Stimulated activated effector memory CD8-positive, alpha-beta T cell treated with anti-CD3 and anti-CD28 coated beads, Interleukin-12 subunit alpha, Interleukin-12 subunit beta, amount 100 ng/mL, for 72 hours (primary cell): ENCODE results near the gene KDM7A.
A peak's percentile ranks its signal among the peaks of the same experiment; 100 is the strongest.
"Not testable (repeated sequence)": the region's sequence is repeated elsewhere in the genome, so short reads cannot be mapped to it uniquely, and the experiment has no call there.

ENCODE experiments used
- ATAC-seq: fragments of 150-1000 bp; cut with Tn5 transposase; 2 replicates; pipeline ENCODE4 v1.10.0; 2021
- DNase-seq, 2 donors: peaks; one replicate each; pipeline ENCODE4 v3.0.0; 2021 to 2022; ENCODE audit warnings: low spot score in 2 of 2
- H3K27ac Mint-ChIP-seq: one replicate; pipeline ENCODE4 v1.8.0; 2022; ENCODE audit warnings: mild to moderate bottlenecking, mixed read lengths
- H3K36me3 Mint-ChIP-seq: one replicate; pipeline ENCODE4 v1.8.0; 2022; ENCODE audit warnings: mild to moderate bottlenecking, mixed read lengths
- H3K4me1 Mint-ChIP-seq: one replicate; pipeline ENCODE4 v1.8.0; 2022; ENCODE audit warnings: mixed read lengths
- H3K4me3 Mint-ChIP-seq: one replicate; pipeline ENCODE4 v1.8.0; 2022; ENCODE audit warnings: mild to moderate bottlenecking, mixed read lengths
- H3K9me3 Mint-ChIP-seq: one replicate; pipeline ENCODE4 v1.8.0; 2022; ENCODE audit warnings: mixed read lengths

KDM7A gene

GRCh38 chr7:140189917-140190316 is 13.1 kb upstream of the KDM7A start:
- ATAC-seq (no peak), DNase-seq (no peak)
- H3K27ac Mint-ChIP-seq = no peak overlapping the region
- H3K9me3 Mint-ChIP-seq = no peaks in the 10 kb centered on the region
- H3K36me3 Mint-ChIP-seq = no peaks in the 10 kb centered on the region
- no peak overlapping the region for H3K4me3 Mint-ChIP-seq
- H3K4me1 Mint-ChIP-seq = peaks cover 5% of the 10 kb centered on the region

- H3K36me3 Mint-ChIP-seq = peaks cover 6% of the 10 kb centered on the region
- peaks cover 16% of the 10 kb centered on the region for H3K4me1 Mint-ChIP-seq
- no peaks in the 10 kb centered on the region for H3K9me3 Mint-ChIP-seq
- no peak overlapping the region for H3K27ac Mint-ChIP-seq
- H3K4me3 Mint-ChIP-seq = no peak overlapping the region
- DNase-seq = peak in 1 of 2 donors; percentile 8
- no peak for ATAC-seq
Observed at GRCh38 chr7:140182917-140183316, 6.1 kb upstream of the KDM7A start.

- Mint-ChIP-seq H3K27ac (no peak overlapping the region), H3K4me3 (peak overlapping the region; percentile 99), H3K36me3 (peaks cover 37% of the 10 kb centered on the region), H3K4me1 (peaks cover 24% of the 10 kb centered on the region), H3K9me3 (no peaks in the 10 kb centered on the region)
- DNase-seq (no peak), ATAC-seq (no peak)
Observed at GRCh38 chr7:140179339-140179738, 2.6 kb upstream of the KDM7A start.

- DNase-seq (peak in 1 of 2 donors; percentile 58), ATAC-seq (no peak)
- Mint-ChIP-seq H3K4me1 (peaks cover 37% of the 10 kb centered on the region), H3K4me3 (peak overlapping the region; percentile 99), H3K36me3 (peaks cover 59% of the 10 kb centered on the region), H3K9me3 (no peaks in the 10 kb centered on the region), H3K27ac (peak overlapping the region; percentile 91)
Observed at GRCh38 chr7:140176122-140176701, 571 bp downstream of the KDM7A start.

- DNase-seq = peak; percentile 81 to 95
- ATAC-seq = peak; percentile 76
- Mint-ChIP-seq H3K9me3 (no peaks in the 10 kb centered on the region), H3K4me1 (peaks cover 44% of the 10 kb centered on the region), H3K4me3 (peak overlapping the region; percentile 99), H3K27ac (peak overlapping the region; percentile 91), H3K36me3 (peaks cover 63% of the 10 kb centered on the region)
Observed at GRCh38 chr7:140175221-140176121, 1.3 kb downstream of the KDM7A start.

- DNase-seq (no peak), ATAC-seq (no peak)
- Mint-ChIP-seq H3K27ac (no peak overlapping the region), H3K4me3 (peak overlapping the region; percentile 99), H3K36me3 (peaks cover 63% of the 10 kb centered on the region), H3K9me3 (no peaks in the 10 kb centered on the region), H3K4me1 (peaks cover 49% of the 10 kb centered on the region)
Observed at GRCh38 chr7:140174217-140174616, 2.6 kb downstream of the KDM7A start.

GRCh38 chr7:140170375-140170774 is 6.4 kb downstream of the KDM7A start:
- Mint-ChIP-seq H3K4me1 (peaks cover 44% of the 10 kb centered on the region), H3K27ac (no peak overlapping the region), H3K4me3 (peak overlapping the region; percentile 9), H3K9me3 (no peaks in the 10 kb centered on the region), H3K36me3 (peaks cover 37% of the 10 kb centered on the region)
- ATAC-seq = no peak
- DNase-seq = no peak

GRCh38 chr7:140168816-140169215 is 8.0 kb downstream of the KDM7A start:
- no peak overlapping the region for H3K27ac Mint-ChIP-seq
- H3K36me3 Mint-ChIP-seq = peaks cover 21% of the 10 kb centered on the region
- no peak overlapping the region for H3K4me3 Mint-ChIP-seq
- ATAC-seq (peak; percentile 75), DNase-seq (no peak)
- no peaks in the 10 kb centered on the region for H3K9me3 Mint-ChIP-seq
- H3K4me1 Mint-ChIP-seq = peaks cover 57% of the 10 kb centered on the region

- DNase-seq = no peak
- peaks cover 58% of the 10 kb centered on the region for H3K4me1 Mint-ChIP-seq
- ATAC-seq = peak; percentile 92
- peak overlapping the region; percentile 87 for H3K27ac Mint-ChIP-seq
- H3K36me3 Mint-ChIP-seq = peaks cover 5% of the 10 kb centered on the region
- H3K9me3 Mint-ChIP-seq = no peaks in the 10 kb centered on the region
- peak overlapping the region; percentile 39 for H3K4me3 Mint-ChIP-seq
Observed at GRCh38 chr7:140165422-140165821, 11.4 kb downstream of the KDM7A start.

- not testable (repeated sequence) for ATAC-seq, DNase-seq, H3K27ac Mint-ChIP-seq, H3K9me3 Mint-ChIP-seq, H3K4me3 Mint-ChIP-seq
- peaks cover 68% of the 10 kb centered on the region for H3K4me1 Mint-ChIP-seq
- H3K36me3 Mint-ChIP-seq = peaks cover 37% of the 10 kb centered on the region
Observed at GRCh38 chr7:140162081-140162480, 14.7 kb downstream of the KDM7A start.

GRCh38 chr7:140161047-140161446 is 15.7 kb downstream of the KDM7A start:
- ATAC-seq (no peak), DNase-seq (no peak)
- Mint-ChIP-seq H3K36me3 (peaks cover 40% of the 10 kb centered on the region), H3K9me3 (no peaks in the 10 kb centered on the region), H3K4me3 (peak overlapping the region; percentile 21), H3K4me1 (peaks cover 72% of the 10 kb centered on the region), H3K27ac (peak overlapping the region; percentile 67)

GRCh38 chr7:140160308-140160707 is 16.5 kb downstream of the KDM7A start:
- peaks cover 40% of the 10 kb centered on the region for H3K36me3 Mint-ChIP-seq
- no peak for DNase-seq
- peaks cover 70% of the 10 kb centered on the region for H3K4me1 Mint-ChIP-seq
- no peaks in the 10 kb centered on the region for H3K9me3 Mint-ChIP-seq
- H3K27ac Mint-ChIP-seq = peak overlapping the region; percentile 67
- no peak for ATAC-seq
- peak overlapping the region; percentile 21 for H3K4me3 Mint-ChIP-seq

GRCh38 chr7:140159497-140159896 is 17.3 kb downstream of the KDM7A start:
- Mint-ChIP-seq H3K4me3 (no peak overlapping the region), H3K4me1 (peaks cover 64% of the 10 kb centered on the region), H3K9me3 (no peaks in the 10 kb centered on the region), H3K36me3 (peaks cover 40% of the 10 kb centered on the region), H3K27ac (no peak overlapping the region)
- no peak for ATAC-seq
- DNase-seq = no peak

- Mint-ChIP-seq H3K27ac (no peak overlapping the region), H3K36me3 (peaks cover 46% of the 10 kb centered on the region), H3K9me3 (no peaks in the 10 kb centered on the region), H3K4me3 (no peak overlapping the region), H3K4me1 (peaks cover 51% of the 10 kb centered on the region)
- DNase-seq (no peak), ATAC-seq (peak; percentile 37)
Observed at GRCh38 chr7:140156460-140157080, 20.2 kb downstream of the KDM7A start.

GRCh38 chr7:140155428-140155827 is 21.4 kb downstream of the KDM7A start:
- DNase-seq = no peak
- peaks cover 42% of the 10 kb centered on the region for H3K4me1 Mint-ChIP-seq
- H3K27ac Mint-ChIP-seq = no peak overlapping the region
- peaks cover 41% of the 10 kb centered on the region for H3K36me3 Mint-ChIP-seq
- no peak overlapping the region for H3K4me3 Mint-ChIP-seq
- ATAC-seq = no peak
- no peaks in the 10 kb centered on the region for H3K9me3 Mint-ChIP-seq
